Measurements from ENCODE around the gene NPC1. TPM values are rescaled to one million over a fixed set of nuclear protein-coding genes. Genes with fewer than 3 reads are reported as not detected.

The NPC1 gene
- total RNA-seq, 1 donor from 2014 or later = 42.4 TPM

DNA sequence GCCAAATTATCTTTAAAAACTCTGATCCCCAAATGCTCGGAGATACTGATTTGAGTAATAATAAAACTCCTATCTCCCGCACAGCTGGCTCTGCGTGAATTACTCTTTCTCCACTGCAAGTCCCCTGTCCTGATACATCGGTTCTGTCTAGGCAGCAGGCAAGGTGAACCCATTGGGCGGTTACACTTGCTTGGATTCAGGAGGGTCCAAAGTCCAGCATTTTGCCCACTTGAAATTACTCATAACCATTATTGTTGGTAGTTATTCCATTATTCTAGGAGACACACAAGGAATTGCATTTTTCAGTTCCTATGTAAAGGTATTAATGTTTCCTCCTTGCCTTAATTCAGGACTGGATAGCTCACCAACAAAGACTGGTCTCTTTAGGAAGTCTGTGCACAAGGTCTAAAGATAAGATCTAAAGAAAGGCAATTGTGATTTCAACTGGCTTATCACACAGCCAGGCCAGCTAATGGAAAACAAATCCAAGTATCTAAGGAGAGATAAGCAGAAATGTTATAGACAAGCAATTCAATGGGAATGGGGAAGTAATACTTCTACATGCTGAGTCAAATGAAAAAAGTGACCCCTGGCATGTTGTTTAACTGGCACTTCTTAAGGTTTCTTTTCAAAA, 23.2 kb upstream of the NPC1 start:
- no peaks in the 10 kb centered on the region for H3K4me1 ChIP-seq (ENCODE audit: insufficient read depth, low read length)
- H3K4me3 ChIP-seq (ENCODE audit: insufficient read depth, low read depth, low read length) = no peak overlapping the region
- H2AFZ ChIP-seq (ENCODE audit: low read depth, low read length) = no peak overlapping the region
- no peaks in the 10 kb centered on the region for H3K36me3 ChIP-seq (ENCODE audit: insufficient read depth, low read length)
- no peak overlapping the region for H3K4me2 ChIP-seq (ENCODE audit: low read length)
- Mint-ChIP-seq H3K4me3 (ENCODE audit: unreplicated experiment) (no peak overlapping the region), H3K27ac (ENCODE audit: unreplicated experiment) (no peak overlapping the region), H3K36me3 (ENCODE audit: low read depth, unreplicated experiment) (no peaks in the 10 kb centered on the region), H3K27me3 (ENCODE audit: low read depth, unreplicated experiment) (peaks cover 3% of the 10 kb centered on the region), H3K9me3 (ENCODE audit: unreplicated experiment) (no peaks in the 10 kb centered on the region), H3K4me1 (ENCODE audit: low read depth, unreplicated experiment) (no peaks in the 10 kb centered on the region)
- no peaks in the 10 kb centered on the region for H3K9me3 ChIP-seq (ENCODE audit: insufficient read depth, low read depth, low read length)
- H3K79me2 ChIP-seq (ENCODE audit: insufficient read depth, low read length) = no peaks in the 10 kb centered on the region
- peaks cover 3% of the 10 kb centered on the region for H3K27me3 ChIP-seq (ENCODE audit: insufficient read depth, low read length)
- H4K20me1 ChIP-seq (ENCODE audit: insufficient read depth, low read length) = no peaks in the 10 kb centered on the region
- FAIRE-seq = no peak
- H3K9ac ChIP-seq (ENCODE audit: low read length) = no peak overlapping the region
- DNase-seq (ENCODE audit: low read depth) = no peak
- H3K27ac ChIP-seq (ENCODE audit: low read depth, low read length) = no peak overlapping the region
- TF ChIP-seq, protein P1, sequence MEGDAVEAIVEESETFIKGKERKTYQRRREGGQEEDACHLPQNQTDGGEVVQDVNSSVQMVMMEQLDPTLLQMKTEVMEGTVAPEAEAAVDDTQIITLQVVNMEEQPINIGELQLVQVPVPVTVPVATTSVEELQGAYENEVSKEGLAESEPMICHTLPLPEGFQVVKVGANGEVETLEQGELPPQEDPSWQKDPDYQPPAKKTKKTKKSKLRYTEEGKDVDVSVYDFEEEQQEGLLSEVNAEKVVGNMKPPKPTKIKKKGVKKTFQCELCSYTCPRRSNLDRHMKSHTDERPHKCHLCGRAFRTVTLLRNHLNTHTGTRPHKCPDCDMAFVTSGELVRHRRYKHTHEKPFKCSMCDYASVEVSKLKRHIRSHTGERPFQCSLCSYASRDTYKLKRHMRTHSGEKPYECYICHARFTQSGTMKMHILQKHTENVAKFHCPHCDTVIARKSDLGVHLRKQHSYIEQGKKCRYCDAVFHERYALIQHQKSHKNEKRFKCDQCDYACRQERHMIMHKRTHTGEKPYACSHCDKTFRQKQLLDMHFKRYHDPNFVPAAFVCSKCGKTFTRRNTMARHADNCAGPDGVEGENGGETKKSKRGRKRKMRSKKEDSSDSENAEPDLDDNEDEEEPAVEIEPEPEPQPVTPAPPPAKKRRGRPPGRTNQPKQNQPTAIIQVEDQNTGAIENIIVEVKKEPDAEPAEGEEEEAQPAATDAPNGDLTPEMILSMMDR (IDR thresholded peaks at IDR 0.05; ENCODE audit: insufficient read depth, low read depth, low read length) = no peak
- TF ChIP-seq EZH2 (IDR thresholded peaks at IDR 0.05; ENCODE audit: insufficient read depth, low read length) = no peak

DNA sequence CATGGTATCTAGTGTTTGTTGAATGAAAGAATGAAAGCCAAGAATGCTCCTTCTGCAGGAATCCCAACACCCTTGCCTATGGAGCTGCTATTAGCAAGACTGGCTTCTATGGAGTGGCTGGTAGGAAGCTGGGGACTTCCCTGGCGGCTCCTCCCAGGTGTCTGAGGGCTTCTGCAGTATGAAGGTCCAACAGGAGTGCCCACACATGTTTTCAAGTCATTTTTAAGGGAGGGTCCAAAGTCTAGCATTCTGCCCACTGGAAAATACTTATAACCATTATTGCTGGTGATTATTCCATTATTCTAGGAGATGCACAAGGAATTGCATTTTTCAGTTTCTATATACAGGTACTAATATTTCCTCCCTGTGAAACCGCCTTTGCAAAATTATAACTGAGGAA, 21.9 kb upstream of the NPC1 start:
- Mint-ChIP-seq H3K9me3 (ENCODE audit: unreplicated experiment) (no peaks in the 10 kb centered on the region), H3K4me3 (ENCODE audit: unreplicated experiment) (no peak overlapping the region), H3K27ac (ENCODE audit: unreplicated experiment) (no peak overlapping the region), H3K27me3 (ENCODE audit: low read depth, unreplicated experiment) (peaks cover 9% of the 10 kb centered on the region), H3K4me1 (ENCODE audit: low read depth, unreplicated experiment) (no peaks in the 10 kb centered on the region), H3K36me3 (ENCODE audit: low read depth, unreplicated experiment) (no peaks in the 10 kb centered on the region)
- Histone ChIP-seq H3K4me3 (ENCODE audit: insufficient read depth, low read depth, low read length) (no peak overlapping the region), H3K27me3 (ENCODE audit: insufficient read depth, low read length) (peaks cover 3% of the 10 kb centered on the region), H3K27ac (ENCODE audit: low read depth, low read length) (no peak overlapping the region), H2AFZ (ENCODE audit: low read depth, low read length) (no peak overlapping the region), H3K4me2 (ENCODE audit: low read length) (no peak overlapping the region), H3K36me3 (ENCODE audit: insufficient read depth, low read length) (no peaks in the 10 kb centered on the region), H4K20me1 (ENCODE audit: insufficient read depth, low read length) (no peaks in the 10 kb centered on the region), H3K9me3 (ENCODE audit: insufficient read depth, low read depth, low read length) (no peaks in the 10 kb centered on the region), H3K4me1 (ENCODE audit: insufficient read depth, low read length) (no peaks in the 10 kb centered on the region), H3K79me2 (ENCODE audit: insufficient read depth, low read length) (no peaks in the 10 kb centered on the region), H3K9ac (ENCODE audit: low read length) (no peak overlapping the region)
- no peak for DNase-seq (ENCODE audit: low read depth)
- TF ChIP-seq EZH2 (IDR thresholded peaks at IDR 0.05; ENCODE audit: insufficient read depth, low read length) = no peak
- TF ChIP-seq, protein P1 (IDR thresholded peaks at IDR 0.05; ENCODE audit: insufficient read depth, low read depth, low read length) = no peak
- FAIRE-seq = no peak

DNA sequence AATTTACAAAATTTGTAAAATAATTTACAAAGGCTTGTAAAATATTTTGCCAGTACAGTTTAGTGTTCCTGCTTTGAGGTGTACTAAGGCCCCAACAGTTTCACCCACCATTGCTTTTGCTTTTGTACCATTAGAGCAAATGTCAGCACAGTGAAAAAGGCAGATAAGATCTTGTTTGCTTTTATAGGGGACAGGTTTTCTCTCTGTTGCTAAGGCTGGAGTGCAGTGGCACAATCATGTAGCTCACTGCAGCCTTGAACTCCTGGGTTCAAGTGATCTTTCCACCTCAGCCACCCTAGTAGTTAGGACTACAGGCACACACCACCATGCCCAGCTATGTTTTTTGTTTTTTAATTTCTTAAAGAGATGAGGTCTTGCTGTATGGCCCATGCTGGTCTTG, 19.6 kb upstream of the NPC1 start:
- H3K9me3 ChIP-seq (ENCODE audit: insufficient read depth, low read depth, low read length) = no peaks in the 10 kb centered on the region
- TF ChIP-seq, protein P1 (IDR thresholded peaks at IDR 0.05; ENCODE audit: insufficient read depth, low read depth, low read length) = no peak
- no peak for TF ChIP-seq EZH2 (IDR thresholded peaks at IDR 0.05; ENCODE audit: insufficient read depth, low read length)
- H3K4me1 ChIP-seq (ENCODE audit: insufficient read depth, low read length) = no peaks in the 10 kb centered on the region
- no peak for FAIRE-seq
- H3K4me1 Mint-ChIP-seq (ENCODE audit: low read depth, unreplicated experiment) = no peaks in the 10 kb centered on the region
- no peaks in the 10 kb centered on the region for H3K9me3 Mint-ChIP-seq (ENCODE audit: unreplicated experiment)
- no peaks in the 10 kb centered on the region for H3K79me2 ChIP-seq (ENCODE audit: insufficient read depth, low read length)
- H3K4me3 ChIP-seq (ENCODE audit: insufficient read depth, low read depth, low read length) = no peak overlapping the region
- peaks cover 7% of the 10 kb centered on the region for H3K27me3 Mint-ChIP-seq (ENCODE audit: low read depth, unreplicated experiment)
- H3K9ac ChIP-seq (ENCODE audit: low read length) = no peak overlapping the region
- H3K4me2 ChIP-seq (ENCODE audit: low read length) = no peak overlapping the region
- H3K27me3 ChIP-seq (ENCODE audit: insufficient read depth, low read length) = peaks cover 3% of the 10 kb centered on the region
- H3K36me3 ChIP-seq (ENCODE audit: insufficient read depth, low read length) = no peaks in the 10 kb centered on the region
- no peak overlapping the region for H3K27ac Mint-ChIP-seq (ENCODE audit: unreplicated experiment)
- no peak overlapping the region for H3K27ac ChIP-seq (ENCODE audit: low read depth, low read length)
- no peaks in the 10 kb centered on the region for H4K20me1 ChIP-seq (ENCODE audit: insufficient read depth, low read length)
- H2AFZ ChIP-seq (ENCODE audit: low read depth, low read length) = no peak overlapping the region
- H3K36me3 Mint-ChIP-seq (ENCODE audit: low read depth, unreplicated experiment) = no peaks in the 10 kb centered on the region
- no peak for DNase-seq (ENCODE audit: low read depth)
- H3K4me3 Mint-ChIP-seq (ENCODE audit: unreplicated experiment) = no peak overlapping the region

Data from astrocyte (in vitro differentiated cells and primary cell).